GM20000 (cell line): Measurements from ENCODE around the gene TTLL5.
"Not testable (repeated sequence)": the region's sequence is repeated elsewhere in the genome, so short reads cannot be mapped to it uniquely, and the experiment has no call there.

Experiments used
- DNase-seq: peaks from one replicate; pipeline ENCODE4 v3.0.0; 2012; ENCODE audit warnings: low spot score
- CTCF ChIP-seq: IDR thresholded peaks from 2 replicates; pipeline ENCODE4 v1.5.1; 2012; ENCODE audit warnings: mild to moderate bottlenecking, control low read depth; ENCODE audit errors: extremely low read depth, missing control alignments

The TTLL5 gene

GRCh38 chr14:75844486-75844885, 183.4 kb downstream of the TTLL5 start:
- TF ChIP-seq CTCF, result no peak
- DNase-seq, result no peak

- TF ChIP-seq CTCF, result no peak
- no peak for DNase-seq
Observed at GRCh38 chr14:75845136-75845804, 184.2 kb downstream of the TTLL5 start.

GRCh38 chr14:75846694-75847093, 185.6 kb downstream of the TTLL5 start:
- not testable (repeated sequence) for DNase-seq

GRCh38 chr14:75847584-75847983, 186.5 kb downstream of the TTLL5 start:
- DNase-seq, result no peak
- no peak for TF ChIP-seq CTCF

DNA sequence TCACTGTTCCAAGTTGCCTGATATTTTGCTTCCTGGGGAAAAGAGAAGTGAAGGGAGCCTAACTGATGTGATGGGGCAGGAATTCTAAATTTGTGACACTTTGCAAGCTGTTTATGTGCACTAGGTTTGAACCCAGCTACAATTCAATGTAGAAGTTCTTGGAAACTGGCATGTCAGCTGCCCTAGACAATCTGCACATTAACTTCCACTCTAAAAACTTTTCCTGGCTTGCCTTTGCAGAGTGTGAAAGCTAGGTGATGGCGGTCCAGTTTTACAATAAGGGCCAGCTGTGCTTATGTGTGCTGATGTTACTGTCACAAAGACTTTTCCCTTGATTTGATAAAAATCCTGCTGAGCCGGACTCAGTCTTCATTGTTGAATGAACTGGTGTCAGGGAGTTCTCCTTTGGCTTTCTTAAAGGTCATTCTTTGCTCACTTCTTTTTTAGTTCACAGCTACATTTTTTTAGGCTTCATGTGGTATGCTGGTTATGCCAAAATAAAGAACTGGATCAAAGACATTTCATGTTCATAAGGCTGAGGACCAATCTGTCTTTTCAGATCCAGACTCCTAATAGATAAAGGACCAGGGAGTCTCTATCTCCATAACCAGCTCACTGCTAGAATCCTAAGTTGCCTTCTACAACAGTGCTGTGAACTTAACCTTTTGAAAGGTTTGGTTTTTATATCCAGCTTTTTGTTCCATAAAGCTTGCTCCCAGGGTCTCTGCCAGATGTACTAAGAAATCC, 187.3 kb downstream of the TTLL5 start:
- TF ChIP-seq CTCF, result no peak

DNA sequence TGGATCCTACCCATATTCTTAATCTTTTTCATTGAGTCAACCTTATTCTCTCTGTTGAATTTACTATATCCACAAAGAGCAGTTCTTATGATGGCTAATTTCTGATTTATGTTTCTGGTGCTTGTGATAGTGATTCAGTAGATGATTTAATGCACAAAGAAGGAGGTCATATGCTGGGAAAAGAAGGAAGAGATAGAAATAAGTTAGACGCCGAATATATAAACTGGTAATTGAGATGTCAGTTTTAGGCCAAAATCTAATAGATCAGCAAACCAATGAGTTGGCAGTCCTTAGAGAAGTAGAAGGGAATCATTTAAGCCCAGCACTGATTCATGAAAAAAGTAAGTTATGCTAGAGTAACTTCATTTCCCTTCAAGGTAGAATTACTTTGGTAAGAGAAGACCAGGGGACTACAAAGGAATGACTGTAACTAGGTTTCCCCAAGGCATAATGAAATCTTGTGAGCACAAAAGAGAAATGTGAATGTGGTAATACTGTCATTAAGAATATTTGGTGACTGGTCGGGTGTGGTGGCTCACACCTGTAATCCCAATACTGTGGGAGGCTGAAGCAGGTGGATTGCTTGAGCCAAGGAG, 188.4 kb downstream of the TTLL5 start:
- TF ChIP-seq CTCF, result no peak
- DNase-seq, result no peak

More for the DNA sequence above, 187.3 kb downstream of the TTLL5 start:
- DNase-seq, result no peak

DNA sequence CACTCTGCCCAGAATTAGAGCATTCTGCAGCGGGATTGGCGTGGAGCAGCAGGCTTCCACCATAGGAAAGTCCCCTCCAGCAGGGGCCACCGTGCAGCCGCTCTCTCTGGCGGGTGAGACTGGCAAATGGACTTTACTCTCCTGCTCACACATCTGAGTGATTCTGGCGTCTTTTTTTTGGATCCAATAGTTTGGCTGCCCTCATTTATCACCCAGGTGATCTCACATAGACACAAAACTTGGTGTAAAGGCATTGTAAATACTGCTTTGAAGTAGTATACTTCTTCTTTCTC, 190.5 kb downstream of the TTLL5 start:
- no peak for TF ChIP-seq CTCF
- DNase-seq, result no peak
